HG03139 (cell line): Measurements from ENCODE around the gene ATP11A.

Experiments used
- ATAC-seq: cut with Tn5 transposase; IDR thresholded peaks from one replicate; pipeline ENCODE4 v1.9.1; 2021; ENCODE audit not compliant: unreplicated experiment

Gene ATP11A

DNA sequence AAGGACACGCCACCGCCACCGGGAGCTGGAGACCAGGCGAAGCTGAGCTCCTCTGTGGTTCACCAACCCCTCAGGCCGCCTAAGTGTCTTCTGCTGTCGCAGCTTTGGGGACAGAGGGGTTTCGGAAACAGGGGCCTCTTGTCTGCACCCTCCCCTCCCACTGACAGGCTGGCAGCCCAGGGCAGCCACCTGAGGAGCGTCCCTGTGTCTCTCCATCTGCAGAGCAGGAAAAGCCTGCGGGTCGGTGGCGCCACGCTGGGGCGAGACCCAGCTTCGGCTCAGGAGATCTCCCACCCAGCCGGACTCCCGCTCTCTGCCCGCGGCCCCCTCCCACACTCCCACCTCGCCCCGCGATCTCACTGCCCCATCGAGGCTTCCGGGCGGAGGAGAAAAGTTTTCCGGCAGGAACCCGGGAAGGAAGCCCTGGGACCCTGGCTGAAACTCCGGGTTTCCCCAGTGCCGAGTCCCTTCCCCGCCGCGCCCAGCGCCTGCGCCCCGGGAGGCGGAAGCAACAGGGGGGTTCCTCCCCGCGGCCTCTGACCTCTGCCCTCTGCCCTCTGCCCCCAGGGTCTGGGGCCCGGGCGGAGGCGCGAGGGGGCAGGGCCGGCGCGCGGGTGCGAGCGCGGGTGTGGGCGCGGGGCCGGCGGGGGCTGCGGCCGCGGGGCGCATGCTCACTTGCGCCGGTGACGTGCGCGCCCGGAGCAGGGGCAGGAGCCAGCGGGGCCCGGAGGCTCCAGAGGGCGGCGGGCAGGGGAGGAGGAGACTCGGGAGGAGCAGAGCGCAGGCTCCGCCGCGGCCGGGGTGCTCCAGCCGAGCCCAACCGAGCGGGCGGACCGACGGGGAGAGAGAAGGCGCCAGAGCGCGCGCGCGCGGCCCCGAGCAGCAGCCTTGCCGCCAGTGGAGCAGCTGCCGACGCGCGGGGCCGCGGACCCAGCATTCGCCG lies at the start of gene ATP11A:
Gene ATP11A (plus strand): TSS at position 736 of the 943 bp plus-strand sequence. CDS start 379 bp downstream, outside the sequence.
- peak; percentile 71 for ATAC-seq

GRCh38 chr13:112641456-112642089 lies 48.3 kb upstream of the ATP11A start:
- no peak for ATAC-seq

DNA sequence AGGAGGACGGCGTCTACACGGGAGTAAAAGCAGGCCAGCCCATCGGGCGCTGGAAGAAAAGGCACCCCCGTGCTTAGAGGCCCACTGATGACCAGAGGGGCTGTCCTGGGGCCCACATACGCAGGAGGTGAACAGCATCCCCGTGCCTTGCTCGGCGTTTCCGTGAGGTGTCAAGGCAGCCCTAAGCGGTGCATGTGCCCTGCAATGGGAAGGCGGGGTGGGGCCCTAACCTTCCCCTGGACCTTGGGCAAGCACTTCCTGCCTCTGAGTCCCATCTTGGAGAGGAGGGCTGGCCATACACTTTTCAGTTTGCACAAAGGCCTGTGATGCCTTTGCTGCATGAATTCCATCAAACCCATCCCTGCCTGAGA lies 47.8 kb upstream of the ATP11A start:
- no peak for ATAC-seq

DNA sequence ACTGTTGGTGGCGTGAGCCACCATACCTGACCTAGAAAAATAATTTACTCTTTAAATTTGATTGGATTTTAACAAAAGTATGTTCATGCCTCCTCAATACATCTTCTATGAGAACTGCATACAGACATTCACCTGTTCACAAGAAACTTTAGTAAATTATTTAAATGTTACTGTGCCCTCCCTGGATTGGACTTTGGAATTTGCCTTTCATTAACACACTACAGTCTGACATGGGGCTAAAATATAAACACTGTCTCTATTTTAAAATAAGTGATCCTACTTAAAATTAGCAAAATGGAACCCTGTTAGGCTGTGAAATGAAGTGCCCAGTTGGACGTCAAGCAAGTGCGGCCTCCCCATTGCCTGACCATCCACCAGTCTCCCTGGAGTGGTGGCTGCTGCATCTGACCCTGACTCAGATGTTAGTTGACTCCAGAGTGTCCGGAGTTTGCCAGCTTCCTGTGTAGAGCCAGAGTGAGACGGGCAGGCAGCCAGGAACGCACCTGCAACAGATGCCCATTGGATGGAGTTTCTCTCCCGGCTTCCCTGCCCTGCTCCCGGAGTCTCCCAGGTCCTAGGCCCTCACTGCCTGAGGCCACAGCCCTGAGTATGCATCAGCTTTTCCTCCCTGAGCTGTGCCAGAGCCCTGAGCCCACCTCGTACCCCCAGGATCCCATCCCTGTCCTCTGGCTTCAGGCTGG lies 45.9 kb upstream of the ATP11A start:
- ATAC-seq, result no peak

- no peak for ATAC-seq
Observed at GRCh38 chr13:112645327-112645914, 44.4 kb upstream of the ATP11A start.

DNA sequence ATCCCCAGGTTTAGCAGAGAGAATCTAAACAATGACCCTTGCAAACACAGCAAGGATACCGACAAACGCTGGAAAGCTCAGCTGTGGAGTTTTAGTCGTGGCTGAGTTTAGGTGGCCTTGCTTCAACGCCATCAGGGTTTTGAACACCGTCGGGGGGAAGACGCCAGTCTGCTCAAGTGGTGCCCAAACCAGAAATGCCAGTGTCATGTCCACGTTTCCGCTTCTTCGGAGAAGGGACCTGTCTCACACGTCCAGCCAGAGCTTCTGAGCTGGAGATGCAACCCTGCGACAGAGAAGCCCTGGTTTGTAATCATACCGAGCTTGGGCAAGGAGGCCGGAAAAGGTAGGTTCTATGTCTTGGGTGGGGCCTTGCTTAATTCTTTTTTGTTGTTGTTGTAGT lies 42.6 kb upstream of the ATP11A start:
- no peak for ATAC-seq

GRCh38 chr13:112648101-112648500 lies 41.7 kb upstream of the ATP11A start:
- no peak for ATAC-seq

DNA sequence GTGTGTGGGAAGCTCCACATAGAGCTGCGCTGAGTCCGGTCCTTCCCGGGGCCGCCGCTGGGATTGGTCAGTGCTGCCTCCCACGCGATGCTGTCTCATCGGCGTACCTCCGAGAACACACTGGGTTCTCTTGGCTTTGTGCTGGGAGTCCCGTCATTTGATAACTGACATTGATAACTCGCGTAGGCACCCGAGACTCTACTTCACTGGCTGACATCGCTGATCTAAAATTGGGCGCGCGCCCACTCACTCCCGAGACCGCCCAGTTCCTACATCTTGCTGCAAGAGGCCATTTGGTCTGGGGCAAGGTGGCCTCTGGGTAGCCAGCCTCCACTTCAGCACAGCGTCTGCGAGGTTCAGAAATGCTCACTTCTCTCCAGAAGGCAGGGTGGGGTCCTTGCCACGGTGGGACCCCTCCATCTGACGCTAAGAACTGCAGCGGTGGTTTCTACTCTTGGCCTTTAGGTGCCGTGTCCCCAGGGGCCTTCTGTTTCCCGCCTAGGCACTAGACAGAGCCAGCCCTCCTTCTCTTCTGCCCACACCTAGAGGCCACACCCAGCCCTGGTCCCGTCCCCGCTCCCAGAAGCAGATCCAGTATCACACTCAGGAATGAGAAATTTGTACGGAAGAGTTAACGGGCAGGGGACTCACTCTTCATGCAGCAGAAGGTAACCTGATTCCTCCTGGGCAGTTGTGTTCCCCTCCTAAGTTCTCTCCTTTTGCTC lies 40.7 kb upstream of the ATP11A start:
- ATAC-seq, result no peak

- ATAC-seq, result no peak
Observed at GRCh38 chr13:112651311-112651710, 38.5 kb upstream of the ATP11A start.

DNA sequence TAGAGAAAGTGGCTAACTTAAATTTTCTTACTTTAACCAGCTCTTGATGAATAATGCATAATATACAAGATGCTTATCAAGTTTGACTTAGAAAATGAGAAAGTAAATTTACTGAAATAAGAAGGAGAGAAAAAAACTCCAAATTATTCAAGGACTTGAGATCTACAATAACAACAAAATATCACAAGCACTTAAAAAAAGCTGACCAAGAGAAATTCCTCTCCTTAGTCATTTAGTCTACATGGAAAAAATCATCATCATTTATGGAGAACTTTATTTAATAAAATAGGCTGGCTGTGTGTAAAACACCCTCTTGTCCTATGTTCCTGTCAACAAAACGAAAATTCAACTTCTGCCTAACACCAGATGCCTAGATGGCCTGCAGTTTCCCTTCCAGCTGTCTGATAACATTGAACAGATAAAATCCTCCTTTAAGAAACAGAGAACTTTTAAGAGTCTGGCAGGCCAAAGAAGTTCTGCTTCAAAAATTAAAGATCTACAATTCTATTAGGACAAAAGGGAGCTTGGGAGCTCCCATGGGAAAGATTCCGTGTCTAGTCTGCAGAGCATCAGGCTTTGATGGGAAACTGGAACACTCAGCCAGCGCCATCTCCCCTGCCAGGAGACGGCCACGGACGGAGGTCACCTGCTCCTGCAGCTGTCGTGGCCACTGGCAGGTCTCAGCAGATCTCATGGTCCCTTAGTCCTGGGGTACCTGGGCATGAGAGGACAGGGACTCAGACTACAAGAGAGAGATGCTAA lies 37.9 kb upstream of the ATP11A start:
- ATAC-seq, result no peak

- no peak for ATAC-seq
Observed at GRCh38 chr13:112652512-112653070, 37.2 kb upstream of the ATP11A start.

GRCh38 chr13:112653071-112653470 lies 36.8 kb upstream of the ATP11A start:
- no peak for ATAC-seq

GRCh38 chr13:112655913-112656312 lies 33.9 kb upstream of the ATP11A start:
- ATAC-seq, result no peak

GRCh38 chr13:112657850-112658445 lies 31.9 kb upstream of the ATP11A start:
- ATAC-seq, result no peak

DNA sequence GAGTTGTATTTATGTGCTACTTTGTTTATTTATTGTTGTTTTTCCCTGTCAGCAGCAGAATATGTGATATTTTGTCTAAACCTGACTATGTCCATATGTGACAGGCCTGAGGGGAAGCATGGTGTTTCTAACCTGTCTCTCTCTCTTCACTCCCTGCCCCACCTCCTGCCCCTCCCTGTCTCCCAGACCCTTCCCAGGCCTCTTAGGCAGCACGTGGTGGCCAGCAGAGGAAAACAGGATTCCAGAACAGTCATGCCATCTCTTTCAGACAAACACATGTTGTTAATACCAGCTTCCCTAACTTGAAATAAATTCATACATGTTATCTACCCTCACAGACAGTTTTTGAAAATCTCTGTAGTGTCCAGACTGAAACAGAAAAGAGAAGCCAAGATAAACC lies 31.0 kb upstream of the ATP11A start:
- ATAC-seq, result no peak

DNA sequence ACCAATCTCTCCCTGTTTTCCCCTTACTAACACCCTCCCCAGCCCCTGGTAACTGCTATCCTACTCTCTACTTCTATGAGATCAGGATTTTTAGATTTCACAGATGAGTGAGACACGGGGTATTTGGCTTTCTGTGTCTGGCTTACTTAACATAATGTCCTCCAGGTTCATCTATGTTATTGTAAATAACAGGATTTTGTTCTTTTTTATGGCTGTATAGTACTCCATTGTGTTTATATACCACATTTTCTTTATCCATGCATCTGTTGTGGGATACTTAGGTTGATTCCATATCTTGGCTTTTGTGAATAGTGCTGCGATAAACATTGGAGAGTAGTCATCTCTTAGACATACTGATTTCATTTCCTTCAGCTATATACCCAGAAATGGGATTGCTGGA lies 28.5 kb upstream of the ATP11A start:
- no peak for ATAC-seq

- no peak for ATAC-seq
Observed at GRCh38 chr13:112664501-112665203, 25.2 kb upstream of the ATP11A start.

- no peak for ATAC-seq
Observed at GRCh38 chr13:112668924-112669323, 20.9 kb upstream of the ATP11A start.
